Stimulated activated CD4-positive, alpha-beta T cell treated with anti-CD3 and anti-CD28 coated beads, TNF-alpha, amount 100 ng/mL, for 48 hours (primary cell): ENCODE data around the gene MAGI2.

Experiments used
- DNase-seq, 3 donors: peaks; one replicate each; pipeline ENCODE4 v3.0.0-alpha.2; 2020; ENCODE audit warnings: low read depth in 3 of 3

Gene MAGI2

GRCh38 chr7:77995717-77996116 lies 1457.8 kb downstream of the MAGI2 start:
- no peak for DNase-seq

GRCh38 chr7:77993838-77994237 lies 1459.6 kb downstream of the MAGI2 start:
- no peak for DNase-seq

- no peak for DNase-seq
These were observed 1461.8 kb downstream of the MAGI2 start for GRCh38 chr7:77991656-77992055.

- peak in 1 of 3 donors; percentile 11 for DNase-seq
These were observed 1463.4 kb downstream of the MAGI2 start for GRCh38 chr7:77989981-77990566.

- no peak for DNase-seq
These were observed 1467.5 kb downstream of the MAGI2 start for GRCh38 chr7:77985974-77986339.

GRCh38 chr7:77985232-77985973 lies 1468.1 kb downstream of the MAGI2 start:
- no peak for DNase-seq

- no peak for DNase-seq
These were observed 1469.5 kb downstream of the MAGI2 start for GRCh38 chr7:77983973-77984372.

GRCh38 chr7:77982926-77983550 lies 1470.4 kb downstream of the MAGI2 start:
- peak in 1 of 3 donors; percentile 27 for DNase-seq

GRCh38 chr7:77980087-77980713 lies 1473.3 kb downstream of the MAGI2 start:
- no peak for DNase-seq

- no peak for DNase-seq
These were observed 1474.2 kb downstream of the MAGI2 start for GRCh38 chr7:77979219-77979618.

- no peak for DNase-seq
These were observed 1477.6 kb downstream of the MAGI2 start for GRCh38 chr7:77975672-77976480.

- no peak for DNase-seq
These were observed 1481.7 kb downstream of the MAGI2 start for GRCh38 chr7:77971726-77972125.

GRCh38 chr7:77967429-77967828 lies 1486.0 kb downstream of the MAGI2 start:
- no peak for DNase-seq
